H1 (cell line): ENCODE data around the gene KIF3B. TPM values are rescaled to one million over a fixed set of nuclear protein-coding genes. Genes with fewer than 3 reads are reported as not detected.

Source experiments
- CTCF ChIA-PET: fragments of 300-600 bp; sonication (Branson Sonifier 250); formaldehyde crosslinking; loops from one replicate; lab custom pipeline; 2021; ENCODE audit not compliant: partially characterized antibody; lab: Charles Lee
- POLR2A ChIA-PET: fragments of 300-600 bp; sonication (Branson Sonifier 250); formaldehyde crosslinking; loops from one replicate; lab custom pipeline; 2021; ENCODE audit warnings: inconsistent platforms; ENCODE audit not compliant: partially characterized antibody; lab: Charles Lee
- DNase-seq, 2 experiments: peaks; one replicate each; pipeline versions ENCODE4 v3.0.0 to v3.0.0-alpha.2; 2010 to 2022; ENCODE audit warnings: low spot score in 2 of 2, low read depth in 1 of 2, mixed read lengths in 1 of 2
- FAIRE-seq: peaks from 2 replicates; lab custom pipeline; 2011; peaks lifted over from hg19 to GRCh38; lab: Jason Lieb, UNC
- H2AFZ ChIP-seq: 2 replicates; pipeline ENCODE4 v1.8.1; 2012; ENCODE audit warnings: low read length, inconsistent platforms
- H2AK5ac ChIP-seq: 2 replicates; pipeline ENCODE4 v1.6.1; 2013; ENCODE audit warnings: low read depth, low read length
- H2BK120ac ChIP-seq: replicated peaks from 2 replicates; pipeline ENCODE3; 2013; ENCODE audit warnings: low read depth, low read length, inconsistent platforms
- H2BK12ac ChIP-seq: 2 replicates; pipeline ENCODE4 v1.6.1; 2013; ENCODE audit warnings: low read depth, low read length
- H2BK15ac ChIP-seq: 2 replicates; pipeline ENCODE4 v1.6.1; 2013; ENCODE audit warnings: low read length
- H2BK20ac ChIP-seq: 2 replicates; pipeline ENCODE4 v1.6.1; 2013; ENCODE audit warnings: low read length
- H2BK5ac ChIP-seq: 2 replicates; pipeline ENCODE4 v1.6.1; 2013; ENCODE audit warnings: low read depth, low read length
- H3K14ac ChIP-seq: 2 replicates; pipeline ENCODE4 v1.6.1; 2013; ENCODE audit warnings: inconsistent platforms; ENCODE audit not compliant: insufficient read length
- H3K18ac ChIP-seq: 2 replicates; pipeline ENCODE4 v1.6.1; 2013; ENCODE audit warnings: low read length; ENCODE audit errors: extremely low read depth
- H3K23ac ChIP-seq: 2 replicates; pipeline ENCODE4 v1.6.1; 2013; ENCODE audit warnings: inconsistent platforms; ENCODE audit not compliant: insufficient read length
- H3K23me2 ChIP-seq: 2 replicates; pipeline ENCODE4 v1.6.1; 2013; ENCODE audit warnings: low read depth, low read length
- H3K27ac ChIP-seq: 2 replicates; pipeline ENCODE4 v1.6.1; 2011; ENCODE audit warnings: low read depth, low read length, inconsistent platforms
- H3K27me3 ChIP-seq, 4 experiments: replicated peaks in 1 of 4; 1 replicate in 1 of 4; 2 replicates in 3 of 4; pipeline versions ENCODE4 v1.6.1 to v1.8.1; 2011 to 2013; ENCODE audit warnings: low read length in 3 of 4, mild to moderate bottlenecking in 3 of 4, inconsistent platforms in 2 of 4, mixed read lengths in 2 of 4, moderate library complexity in 1 of 4; ENCODE audit not compliant: control insufficient read depth in 3 of 4, insufficient read depth in 3 of 4; ENCODE audit errors: extremely low read depth in 1 of 4
- H3K36me3 ChIP-seq, 4 experiments: 2 replicates each; pipeline versions ENCODE4 v1.6.1 to v1.8.1; 2011 to 2013; ENCODE audit warnings: mild to moderate bottlenecking in 4 of 4, low read length in 3 of 4, moderate library complexity in 2 of 4, control low read depth in 1 of 4, inconsistent platforms in 1 of 4; ENCODE audit not compliant: insufficient read depth in 4 of 4, control insufficient read depth in 2 of 4
- H3K4ac ChIP-seq: replicated peaks from 2 replicates; pipeline ENCODE3; 2013; ENCODE audit warnings: low read length, low read depth, mixed read lengths, inconsistent platforms; ENCODE audit not compliant: insufficient read length
- H3K4me1 ChIP-seq, 4 experiments: replicated peaks in 1 of 4; 1 replicate in 1 of 4; 2 replicates in 3 of 4; pipeline versions ENCODE4 v1.6.1 to v1.8.1; 2011 to 2013; ENCODE audit warnings: low read length in 3 of 4, inconsistent platforms in 2 of 4, mixed read lengths in 1 of 4; ENCODE audit not compliant: insufficient read depth in 4 of 4, control insufficient read depth in 3 of 4
- H3K4me2 ChIP-seq, 2 experiments: 2 replicates each; pipeline versions ENCODE4 v1.6.1 to v1.8.1; 2011 to 2013; ENCODE audit warnings: low read depth in 2 of 2, low read length in 2 of 2, control low read depth in 1 of 2, inconsistent platforms in 1 of 2, mild to moderate bottlenecking in 1 of 2; ENCODE audit not compliant: insufficient read depth in 1 of 2
- H3K4me3 ChIP-seq, 4 experiments: fragments of 200-600, 300-600 bp in 1 of 4; sonication (generic), shearing (Covaris generic), sonication (Bioruptor Twin) in 1 of 4; 2 replicates each; pipeline versions ENCODE4 v1.5.1 to v1.8.1; 2011 to 2016; ENCODE audit warnings: low read length in 4 of 4, low read depth in 3 of 4, control low read depth in 2 of 4, inconsistent platforms in 2 of 4, mild to moderate bottlenecking in 2 of 4, mixed read lengths in 1 of 4, moderate library complexity in 1 of 4; ENCODE audit not compliant: insufficient read depth in 2 of 4; ENCODE audit errors: extremely low read depth in 1 of 4
- H3K56ac ChIP-seq: replicated peaks from 2 replicates; pipeline ENCODE3; 2013; ENCODE audit warnings: low read depth, mild to moderate bottlenecking, mixed read lengths, low read length, inconsistent platforms; ENCODE audit not compliant: insufficient read length
- H3K79me1 ChIP-seq: 2 replicates; pipeline ENCODE4 v1.6.1; 2013; ENCODE audit warnings: low read depth, low read length, control low read depth
- H3K79me2 ChIP-seq, 2 experiments: 2 replicates each; pipeline versions ENCODE4 v1.6.1 to v1.8.1; 2012 to 2013; ENCODE audit warnings: low read length in 2 of 2, mild to moderate bottlenecking in 2 of 2, inconsistent platforms in 1 of 2; ENCODE audit not compliant: insufficient read depth in 2 of 2, control insufficient read depth in 1 of 2
- H3K9ac ChIP-seq, 4 experiments: replicated peaks in 1 of 4; 1 replicate in 1 of 4; 2 replicates in 3 of 4; pipeline versions ENCODE4 v1.6.1 to v1.8.1; 2011 to 2013; ENCODE audit warnings: low read depth in 3 of 4, low read length in 3 of 4, control low read depth in 2 of 4, mild to moderate bottlenecking in 2 of 4, moderate library complexity in 2 of 4, inconsistent platforms in 1 of 4; ENCODE audit errors: extremely low read depth in 1 of 4
- H3K9me3 ChIP-seq, 2 experiments: 2 replicates each; pipeline versions ENCODE4 v1.6.1 to v1.8.1; 2012 to 2013; ENCODE audit warnings: mild to moderate bottlenecking in 2 of 2, moderate library complexity in 2 of 2, control low read depth in 1 of 2, inconsistent platforms in 1 of 2, low read depth in 1 of 2, low read length in 1 of 2, mixed read lengths in 1 of 2; ENCODE audit not compliant: insufficient read depth in 2 of 2
- H4K20me1 ChIP-seq, 2 experiments: replicated peaks in 1 of 2; 2 replicates each; pipeline versions ENCODE3 to v1.8.1; 2011 to 2013; ENCODE audit warnings: inconsistent platforms in 2 of 2, low read length in 2 of 2, mild to moderate bottlenecking in 1 of 2; ENCODE audit not compliant: insufficient read depth in 2 of 2, control insufficient read depth in 1 of 2
- H4K5ac ChIP-seq: 2 replicates; pipeline ENCODE4 v1.6.1; 2013; ENCODE audit warnings: low read length, low read depth, mixed read lengths, inconsistent platforms; ENCODE audit not compliant: insufficient read length
- H4K8ac ChIP-seq: 2 replicates; pipeline ENCODE4 v1.8.0; 2013; ENCODE audit warnings: mild to moderate bottlenecking, moderate library complexity, low read length, inconsistent platforms; ENCODE audit not compliant: insufficient read depth; ENCODE audit errors: extremely low read depth
- H4K91ac ChIP-seq: replicated peaks from 2 replicates; pipeline ENCODE3; 2013; ENCODE audit warnings: low read length, mixed read lengths, inconsistent platforms; ENCODE audit not compliant: insufficient read length
- E2F6 ChIP-seq: IDR thresholded peaks from 2 replicates; pipeline ENCODE4 v1.6.1; 2012; ENCODE audit warnings: inconsistent platforms
- JUN ChIP-seq: IDR thresholded peaks from 2 replicates; pipeline ENCODE4 v1.6.1; 2011; ENCODE audit warnings: low read depth, mild to moderate bottlenecking, improper control_type of control experiment, low read length
- SIN3A ChIP-seq, 2 experiments: IDR thresholded peaks in 1 of 2; conservative IDR thresholded peaks in 1 of 2; 2 replicates each; pipeline ENCODE4 v1.6.1; 2011 to 2012; ENCODE audit warnings: low read length in 2 of 2, improper control_type of control experiment in 1 of 2, low read depth in 1 of 2, mild to moderate bottlenecking in 1 of 2
- SP2 ChIP-seq: IDR thresholded peaks from 2 replicates; pipeline ENCODE4 v1.6.1; 2012; ENCODE audit warnings: mild to moderate bottlenecking, low read length, inconsistent platforms
- WGBS, 2 experiments: shearing (Covaris generic) in 1 of 2; methylation state at CpG; one replicate each; pipeline versions ENCODE4 v1.1.6 to v1.1.7; 2013 to 2015; ENCODE audit warnings: low lambda C conversion rate in 2 of 2, mixed read lengths in 2 of 2, inconsistent platforms in 1 of 2, low coverage in 1 of 2, missing lambda C conversion rate in 1 of 2; ENCODE audit not compliant: insufficient replicate concordance in 2 of 2, insufficient coverage in 1 of 2, insufficient read length in 1 of 2; ENCODE audit errors: extremely low coverage in 1 of 2, missing lambda C conversion rate in 1 of 2; 5-methylcytosine and 5-hydroxymethylcytosine counted together
- polyA plus RNA-seq, 7 experiments: library from polyadenylated mRNA; depleted of rRNA in 3 of 7; stranded (reverse) in 5 of 7; unstranded in 2 of 7; fragments of >200 nt in 5 of 7; fragments of 200-250 nt in 2 of 7; gene quantifications; 1 replicate in 5 of 7; 2 replicates in 1 of 7; 4 replicates in 1 of 7; pipeline versions ENCODE4 v1.2.1 to v1.2.3, GENCODE V29; 2011 to 2013; ENCODE audit warnings: missing spikeins in 2 of 7, mixed read lengths in 2 of 7
- total RNA-seq: library from RNA; stranded (reverse); fragmentation: NEBNext Ultra II Directional; extraction: Animal tissue kit (Norgen Biotek cat#: 25700); gene quantifications from 2 replicates; pipeline ENCODE4 v1.2.1, GENCODE V29; 2021

KIF3B gene
- total and polyA plus RNA-seq, 2 of the 8 experiments (the other 6 are each of a cell fraction or from before 2014, with no cell fraction given): 10.1 to 22.4 TPM

DNA sequence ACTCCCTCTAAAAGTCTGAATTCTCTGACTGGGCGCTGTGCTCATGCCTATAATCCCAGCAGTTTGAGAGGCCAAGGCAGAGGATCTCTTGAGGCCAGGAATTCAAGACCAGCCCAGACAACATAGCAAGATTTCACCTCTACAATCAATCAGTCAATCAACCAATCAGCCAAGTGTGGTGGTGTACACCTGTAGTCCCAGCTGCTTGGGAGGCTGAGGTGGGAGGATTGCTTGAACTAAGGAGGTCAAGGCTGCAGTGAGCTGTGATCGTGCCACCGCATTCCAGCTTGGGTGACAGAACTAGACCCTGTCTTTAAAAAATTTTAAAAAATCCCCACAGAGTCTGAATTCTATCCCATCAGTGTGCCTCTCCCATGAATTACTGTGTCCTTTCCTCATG, 37.9 kb downstream of the KIF3B start:
- Histone ChIP-seq H2BK120ac (no peak overlapping the region), H3K23ac (no peak overlapping the region), H2AFZ (no peak overlapping the region), H3K18ac (no peak overlapping the region), H4K20me1 (peaks cover 0 to 5% of the 10 kb centered on the region in 2 experiments), H2BK20ac (no peak overlapping the region), H3K79me1 (0 out of 2 replicates have a peak, but pooled peaks cover 3% of the 10 kb centered on the region), H2BK5ac (no peak overlapping the region), H3K56ac (no peak overlapping the region), H2BK12ac (no peak overlapping the region), H3K4me2 (no peak overlapping the region), H3K9ac (no peak overlapping the region), H2BK15ac (no peak overlapping the region), H3K23me2 (no peaks in the 10 kb centered on the region; the same call in 1 of the 2 replicates), H3K36me3 (peaks cover 0 to 15% (median 6%) of the 10 kb centered on the region in 4 experiments; a peak in 3 of 8 replicates), H3K14ac (no peak overlapping the region), H4K5ac (no peak overlapping the region), H3K4me3 (no peak overlapping the region), H4K91ac (no peak overlapping the region), H3K4ac (no peak overlapping the region), H3K27ac (no peak overlapping the region), H3K79me2 (no peaks in the 10 kb centered on the region), H4K8ac (no peak overlapping the region), H3K27me3 (no peaks in the 10 kb centered on the region), H3K9me3 (no peaks in the 10 kb centered on the region), H2AK5ac (no peak overlapping the region), H3K4me1 (no peaks in the 10 kb centered on the region)
- DNase-seq (no peak), FAIRE-seq (no peak)
- 95% methylated on average over 3 of the region's 3 CpGs; no CpG with 5 or more reads in 1 of the 2 experiments for WGBS, 2 experiments
- ChIA-PET CTCF (no interaction called here), POLR2A (no interaction called here)
- no peak for TF ChIP-seq SIN3A (conservative IDR thresholded peaks at IDR 0.05 in 1 of 2, IDR thresholded peaks at IDR 0.05 in 1 of 2; ENCODE audit: low read depth in 1 of 2, low read length in 2 of 2)
- no peak for TF ChIP-seq SP2
- no peak for TF ChIP-seq JUN
- no peak for TF ChIP-seq E2F6
